ENCODE measurements around the gene FMNL3. TPM values are rescaled to one million over a fixed set of nuclear protein-coding genes. Genes with fewer than 3 reads are reported as not detected.

The FMNL3 gene
- total RNA-seq, 1 donor from 2014 or later: 19.2 TPM

DNA sequence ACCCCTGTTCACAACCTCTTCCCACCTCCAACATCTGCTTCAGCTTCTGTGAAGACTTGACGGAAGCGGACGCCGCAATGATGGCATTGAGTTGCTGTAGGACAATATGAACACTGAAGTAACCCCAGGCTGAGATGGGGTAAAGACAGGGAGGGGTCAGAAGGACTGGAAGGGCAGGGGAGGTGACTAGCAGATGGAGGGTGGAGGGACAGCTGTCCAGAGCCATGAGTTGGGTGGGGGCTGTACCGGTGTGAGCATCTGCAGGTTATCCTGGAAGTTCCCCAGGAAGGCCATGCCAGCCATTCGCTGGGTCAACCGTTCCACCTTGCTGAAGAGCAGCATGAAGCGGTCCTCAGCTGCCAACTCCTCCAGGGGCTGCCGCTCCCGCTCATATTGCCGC is 57.8 kb downstream of the FMNL3 start:
- no peak for DNase-seq (ENCODE audit: low spot score in 2 of 2, unreplicated experiment in 2 of 2)
- H3K36me3 Mint-ChIP-seq: peaks cover 5% of the 10 kb centered on the region
- no peaks in the 10 kb centered on the region for H3K27me3 Mint-ChIP-seq (ENCODE audit: low read depth)
- H3K27ac Mint-ChIP-seq: peak overlapping the region; percentile 72
- H3K4me3 Mint-ChIP-seq: no peak overlapping the region
- H3K4me1 Mint-ChIP-seq: peaks cover 19% of the 10 kb centered on the region
- TF ChIP-seq, protein P1, sequence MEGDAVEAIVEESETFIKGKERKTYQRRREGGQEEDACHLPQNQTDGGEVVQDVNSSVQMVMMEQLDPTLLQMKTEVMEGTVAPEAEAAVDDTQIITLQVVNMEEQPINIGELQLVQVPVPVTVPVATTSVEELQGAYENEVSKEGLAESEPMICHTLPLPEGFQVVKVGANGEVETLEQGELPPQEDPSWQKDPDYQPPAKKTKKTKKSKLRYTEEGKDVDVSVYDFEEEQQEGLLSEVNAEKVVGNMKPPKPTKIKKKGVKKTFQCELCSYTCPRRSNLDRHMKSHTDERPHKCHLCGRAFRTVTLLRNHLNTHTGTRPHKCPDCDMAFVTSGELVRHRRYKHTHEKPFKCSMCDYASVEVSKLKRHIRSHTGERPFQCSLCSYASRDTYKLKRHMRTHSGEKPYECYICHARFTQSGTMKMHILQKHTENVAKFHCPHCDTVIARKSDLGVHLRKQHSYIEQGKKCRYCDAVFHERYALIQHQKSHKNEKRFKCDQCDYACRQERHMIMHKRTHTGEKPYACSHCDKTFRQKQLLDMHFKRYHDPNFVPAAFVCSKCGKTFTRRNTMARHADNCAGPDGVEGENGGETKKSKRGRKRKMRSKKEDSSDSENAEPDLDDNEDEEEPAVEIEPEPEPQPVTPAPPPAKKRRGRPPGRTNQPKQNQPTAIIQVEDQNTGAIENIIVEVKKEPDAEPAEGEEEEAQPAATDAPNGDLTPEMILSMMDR (IDR thresholded peaks at IDR 0.05; ENCODE audit: unreplicated experiment): no peak
- no peaks in the 10 kb centered on the region for H3K9me3 Mint-ChIP-seq

DNA sequence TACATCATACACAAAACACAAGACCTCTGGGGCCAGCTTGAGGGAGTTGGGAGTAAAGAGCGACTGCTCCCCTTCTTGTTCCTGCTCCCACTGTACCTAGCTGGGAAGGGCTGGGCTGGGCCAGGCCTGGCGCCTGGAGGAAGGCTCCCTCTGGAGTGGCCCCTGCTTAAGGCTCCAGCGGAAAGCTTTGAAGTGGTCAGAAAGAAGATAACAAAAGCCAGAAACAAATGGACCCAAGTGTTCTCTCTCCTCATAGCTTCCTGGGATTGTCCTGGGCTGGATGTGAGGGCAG is 58.5 kb downstream of the FMNL3 start:
- no peaks in the 10 kb centered on the region for H3K27me3 Mint-ChIP-seq (ENCODE audit: low read depth)
- peaks cover 20% of the 10 kb centered on the region for H3K4me1 Mint-ChIP-seq
- TF ChIP-seq, protein P1 (IDR thresholded peaks at IDR 0.05; ENCODE audit: unreplicated experiment): no peak
- DNase-seq (ENCODE audit: low spot score in 2 of 2, unreplicated experiment in 2 of 2): no peak
- H3K9me3 Mint-ChIP-seq: no peaks in the 10 kb centered on the region
- peaks cover 5% of the 10 kb centered on the region for H3K36me3 Mint-ChIP-seq
- H3K27ac Mint-ChIP-seq: peak overlapping the region; percentile 83
- H3K4me3 Mint-ChIP-seq: no peak overlapping the region

DNA sequence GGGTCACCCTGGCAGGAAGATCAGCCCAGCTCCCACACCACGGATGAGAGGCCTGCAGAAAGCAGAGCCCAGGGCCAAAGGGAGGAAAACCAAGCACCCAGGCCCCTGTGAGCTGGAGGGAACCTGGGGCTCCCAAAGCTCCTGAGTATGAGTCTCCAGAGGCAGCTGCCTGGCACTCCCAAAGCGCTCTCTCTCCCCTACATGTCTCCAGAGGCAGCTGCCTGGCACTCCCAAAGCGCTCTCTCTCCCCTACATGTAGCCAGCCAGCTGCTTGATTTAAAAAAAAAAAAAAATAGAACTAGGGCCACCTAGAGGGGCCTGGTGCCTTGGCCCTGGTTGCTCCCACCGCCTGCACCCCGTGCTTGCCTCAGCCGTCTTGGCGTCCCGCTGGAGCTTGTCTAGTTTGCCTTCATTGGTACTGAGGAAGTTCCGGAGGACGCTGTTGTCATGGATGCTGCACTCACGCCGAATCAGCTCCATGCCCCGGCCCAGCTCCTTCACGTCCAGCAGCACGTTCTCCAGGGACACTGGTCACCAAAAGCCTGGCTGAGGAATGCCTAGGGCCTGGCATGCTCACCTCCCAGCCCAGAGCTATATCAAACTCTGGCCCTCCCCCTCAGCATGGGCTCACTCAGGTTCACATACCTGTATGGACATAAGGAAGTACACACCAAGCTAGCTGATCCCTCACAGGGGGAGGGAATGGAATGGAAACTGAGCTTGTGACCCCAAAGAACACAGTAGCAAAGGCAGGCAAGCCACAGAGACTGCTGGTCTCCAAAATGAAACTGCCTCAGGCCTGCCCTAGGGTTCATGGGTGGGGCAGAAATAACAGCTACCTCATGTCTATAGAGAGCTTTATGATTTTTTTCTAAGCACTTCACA is 59.1 kb downstream of the FMNL3 start:
- Mint-ChIP-seq H3K36me3 (peaks cover 3% of the 10 kb centered on the region), H3K4me1 (peaks cover 20% of the 10 kb centered on the region), H3K27me3 (ENCODE audit: low read depth) (no peaks in the 10 kb centered on the region), H3K4me3 (no peak overlapping the region), H3K27ac (peak overlapping the region; percentile 83), H3K9me3 (no peaks in the 10 kb centered on the region)
- DNase-seq (ENCODE audit: low spot score in 2 of 2, unreplicated experiment in 2 of 2): no peak
- TF ChIP-seq, protein P1 (IDR thresholded peaks at IDR 0.05; ENCODE audit: unreplicated experiment): no peak

DNA sequence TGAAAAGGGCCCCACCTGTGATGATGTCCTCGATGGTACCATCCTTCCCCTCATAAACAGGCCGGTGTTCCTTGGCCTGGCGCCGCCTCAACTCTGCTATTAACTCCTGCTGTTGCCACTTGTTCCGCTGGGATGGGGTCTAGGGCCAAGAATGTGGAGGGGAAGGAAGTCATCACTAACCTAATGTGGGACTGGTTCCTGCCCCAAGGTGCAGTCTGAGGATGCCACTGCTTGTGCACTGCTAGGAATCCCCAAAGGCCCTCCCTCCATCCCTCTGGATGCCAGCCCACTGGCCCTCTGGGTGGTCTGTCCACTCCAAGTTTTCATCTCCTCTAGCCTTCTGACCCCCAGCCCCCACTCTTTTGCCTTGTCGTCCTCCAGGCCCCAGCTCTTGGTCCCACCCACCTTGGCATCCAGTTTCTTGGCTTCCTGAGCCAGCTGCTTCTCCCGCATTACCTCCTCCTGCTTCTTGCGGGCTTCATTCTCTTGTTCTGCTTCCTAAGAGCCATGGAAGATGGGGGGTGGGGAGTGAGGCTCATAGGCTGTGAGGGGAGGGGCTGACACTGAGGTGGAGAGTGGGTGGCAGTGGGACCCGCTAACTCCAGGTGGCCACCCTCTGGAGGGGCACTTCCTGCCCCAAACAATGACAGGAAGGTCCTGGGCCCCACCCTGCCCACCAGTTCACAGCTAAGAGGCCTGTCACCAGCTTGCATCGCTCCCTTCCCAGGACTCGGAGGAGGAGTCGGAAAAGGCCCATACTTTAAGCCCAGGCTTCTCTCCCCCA is 60.1 kb downstream of the FMNL3 start:
- Mint-ChIP-seq H3K4me1 (peaks cover 20% of the 10 kb centered on the region), H3K4me3 (no peak overlapping the region), H3K36me3 (peaks cover 3% of the 10 kb centered on the region), H3K27me3 (ENCODE audit: low read depth) (no peaks in the 10 kb centered on the region), H3K9me3 (no peaks in the 10 kb centered on the region), H3K27ac (peak overlapping the region; percentile 56)
- no peak for DNase-seq (ENCODE audit: low spot score in 2 of 2, unreplicated experiment in 2 of 2)
- TF ChIP-seq, protein P1 (IDR thresholded peaks at IDR 0.05; ENCODE audit: unreplicated experiment): no peak

DNA sequence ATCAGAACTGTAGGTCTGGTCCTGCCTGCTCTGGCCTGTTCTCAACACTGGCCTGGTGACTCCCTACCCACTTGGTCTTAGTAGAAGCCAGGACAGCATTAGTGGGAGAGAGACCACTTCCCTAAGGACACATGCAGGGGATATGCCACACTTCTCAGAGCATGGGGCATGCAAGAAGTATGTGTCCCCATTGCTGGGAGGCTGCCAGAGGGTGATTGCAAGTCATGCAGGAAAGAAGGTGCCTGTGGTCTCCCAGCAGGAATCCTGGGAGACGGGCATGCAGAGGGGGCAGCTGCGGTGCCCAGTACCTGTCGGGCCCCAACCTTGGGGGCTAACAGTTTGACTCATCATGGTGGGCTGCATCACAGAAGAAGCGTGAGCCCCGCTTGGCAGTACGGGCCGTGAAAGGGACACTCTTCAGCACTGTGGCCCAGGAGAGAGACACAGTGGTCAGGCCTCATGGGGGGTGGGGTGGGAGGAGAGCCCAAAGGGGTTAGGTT is 60.8 kb downstream of the FMNL3 start:
- DNase-seq (ENCODE audit: low spot score in 2 of 2, unreplicated experiment in 2 of 2): no peak
- Mint-ChIP-seq H3K27ac (no peak overlapping the region), H3K27me3 (ENCODE audit: low read depth) (no peaks in the 10 kb centered on the region), H3K36me3 (peaks cover 3% of the 10 kb centered on the region), H3K4me3 (no peak overlapping the region), H3K9me3 (no peaks in the 10 kb centered on the region), H3K4me1 (peaks cover 20% of the 10 kb centered on the region)
- TF ChIP-seq, protein P1 (IDR thresholded peaks at IDR 0.05; ENCODE audit: unreplicated experiment): no peak
